DOHH2 (cell line): ENCODE data around the gene ZBTB5.

Experiments used
- H3F3A ChIP-seq: fragments of 200-600 bp; sonication (generic), shearing (Covaris generic); 2 replicates; pipeline ENCODE4 v1.6.0; 2016; ENCODE audit warnings: antibody characterized with exemption, mild to moderate bottlenecking; ENCODE audit not compliant: control insufficient read depth, insufficient read depth
- H3K27ac ChIP-seq: fragments of 200-600 bp; sonication (generic); 2 replicates; pipeline ENCODE4 v1.5.1; 2014; ENCODE audit warnings: low read depth, mild to moderate bottlenecking, low read length, moderate library complexity
- H3K27me3 ChIP-seq: fragments of 200-600 bp; sonication (generic); 2 replicates; pipeline ENCODE4 v1.6.1; 2014; ENCODE audit warnings: mild to moderate bottlenecking, low read length, mixed read lengths; ENCODE audit not compliant: control insufficient read depth
- H3K36me3 ChIP-seq: fragments of 200-600 bp; sonication (generic); 2 replicates; pipeline ENCODE4 v1.6.1; 2014; ENCODE audit warnings: mild to moderate bottlenecking, low read length, moderate library complexity, mixed read lengths; ENCODE audit not compliant: control insufficient read depth
- H3K4me1 ChIP-seq: fragments of 200-600 bp; sonication (generic); 2 replicates; pipeline ENCODE4 v1.6.1; 2014; ENCODE audit warnings: mild to moderate bottlenecking, low read length, mixed read lengths; ENCODE audit not compliant: control insufficient read depth
- H3K4me2 ChIP-seq: fragments of 200-600 bp; sonication (generic); 2 replicates; pipeline ENCODE4 v1.6.0; 2014; ENCODE audit warnings: mild to moderate bottlenecking, low read length, moderate library complexity
- H3K4me3 ChIP-seq: fragments of 200-600 bp; sonication (generic); 2 replicates; pipeline ENCODE4 v1.5.1; 2014; ENCODE audit warnings: mild to moderate bottlenecking, low read length, mixed read lengths
- H3K79me2 ChIP-seq: fragments of 200-600 bp; sonication (generic); 2 replicates; pipeline ENCODE4 v1.6.1; 2014; ENCODE audit warnings: mild to moderate bottlenecking, low read length, mixed read lengths; ENCODE audit not compliant: control insufficient read depth
- H3K9me2 ChIP-seq: fragments of 200-600 bp; sonication (generic); replicated peaks from 2 replicates; pipeline ENCODE4 v1.6.1; 2014; ENCODE audit warnings: mild to moderate bottlenecking, low read length, mixed read lengths; ENCODE audit not compliant: control insufficient read depth
- H3K9me3 ChIP-seq: fragments of 200-600 bp; sonication (generic); 2 replicates; pipeline ENCODE4 v1.6.1; 2014; ENCODE audit warnings: antibody characterized with exemption, low read length, mixed read lengths; ENCODE audit not compliant: control insufficient read depth, insufficient read depth
- H4K20me1 ChIP-seq: fragments of 200-600 bp; sonication (generic); 2 replicates; pipeline ENCODE4 v1.6.0; 2014; ENCODE audit warnings: low read depth, mild to moderate bottlenecking, antibody characterized with exemption, low read length, moderate library complexity; ENCODE audit not compliant: control insufficient read depth, insufficient read depth
- EZH2phosphoT487 ChIP-seq: fragments of 200-600 bp; sonication (generic); IDR thresholded peaks from 2 replicates; pipeline ENCODE4 v1.6.1; 2017; ENCODE audit warnings: borderline replicate concordance, mild to moderate bottlenecking, antibody characterized with exemption, low read length, moderate library complexity, mixed read lengths
- TF ChIP-seq, protein P1 (sequence below): fragments of 200-600 bp; sonication (generic); IDR thresholded peaks from one replicate; pipeline ENCODE4 v1.5.1; 2014; ENCODE audit warnings: antibody characterized with exemption, mild to moderate bottlenecking, low read depth, low read length; ENCODE audit not compliant: poor library complexity, severe bottlenecking

The ZBTB5 gene

DNA sequence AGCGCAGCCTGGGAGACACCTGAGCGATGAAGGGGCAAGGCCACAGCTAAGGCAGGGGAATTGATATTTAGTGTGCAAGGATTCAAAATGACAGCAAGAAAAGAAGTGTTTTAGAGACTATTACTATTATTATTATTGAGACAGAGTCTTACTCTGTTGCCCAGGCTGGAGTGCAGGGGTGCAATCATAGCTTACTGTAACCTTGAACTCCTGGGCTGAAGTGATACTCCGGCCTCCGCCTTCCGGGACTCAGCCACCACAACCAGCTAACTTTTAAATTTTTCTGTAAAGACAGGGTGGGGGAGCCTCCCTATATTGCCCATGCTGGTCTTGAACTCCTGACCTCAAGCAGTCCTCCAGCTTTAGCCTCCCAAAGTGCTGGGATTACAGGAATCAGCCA is 46.0 kb downstream of the ZBTB5 start:
- peaks cover 87% of the 10 kb centered on the region for H3K4me1 ChIP-seq
- no peaks in the 10 kb centered on the region for H3K9me2 ChIP-seq
- H3K36me3 ChIP-seq, result peaks cover 23% of the 10 kb centered on the region

DNA sequence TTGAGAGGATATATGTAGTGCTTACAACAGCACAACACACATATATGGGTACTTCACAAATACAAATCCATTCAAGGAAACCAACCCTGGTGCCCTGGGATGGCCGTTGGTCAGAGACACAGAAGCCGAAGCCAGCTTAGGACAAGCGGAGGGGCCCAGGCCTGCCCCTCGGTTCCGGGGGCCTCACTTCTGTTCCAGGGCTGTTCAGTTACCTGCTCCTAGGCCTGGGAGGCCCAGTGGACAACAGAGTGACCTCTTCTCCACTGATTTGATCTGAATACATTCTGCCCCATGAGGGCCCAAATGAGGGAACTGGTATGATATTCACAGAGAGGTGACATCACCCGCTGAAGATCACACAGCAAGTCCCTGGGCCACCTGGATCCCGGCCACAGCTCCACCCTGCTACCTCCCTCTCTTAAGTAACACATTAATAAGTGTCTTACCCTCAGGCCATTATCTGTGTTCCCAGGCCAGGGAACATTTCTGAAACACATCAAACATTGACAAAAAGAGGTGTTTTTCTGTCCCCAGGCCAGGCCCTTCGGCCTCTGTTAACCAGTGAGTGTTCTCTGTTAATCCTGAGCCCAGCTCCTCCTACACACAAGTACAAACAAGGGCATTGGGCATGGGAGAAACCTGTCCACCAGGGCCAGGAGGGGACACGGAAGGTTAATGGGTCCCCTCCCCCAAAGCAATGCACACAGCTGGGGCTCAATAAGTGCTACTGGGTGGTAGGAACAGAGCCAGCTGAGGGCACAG is 47.2 kb downstream of the ZBTB5 start:
- Histone ChIP-seq H3K27ac (peak overlapping the region; percentile 52), H3K4me1 (peaks cover 85% of the 10 kb centered on the region), H3F3A (peaks cover 12% of the 10 kb centered on the region), H3K79me2 (peaks cover 24% of the 10 kb centered on the region), H3K9me2 (no peaks in the 10 kb centered on the region), H4K20me1 (no peaks in the 10 kb centered on the region), H3K4me3 (peak overlapping the region; percentile 26; the same call in 1 of the 2 replicates), H3K9me3 (no peaks in the 10 kb centered on the region), H3K36me3 (peaks cover 16% of the 10 kb centered on the region), H3K27me3 (no peaks in the 10 kb centered on the region), H3K4me2 (peak overlapping the region; percentile 50)
- TF ChIP-seq, protein P1, sequence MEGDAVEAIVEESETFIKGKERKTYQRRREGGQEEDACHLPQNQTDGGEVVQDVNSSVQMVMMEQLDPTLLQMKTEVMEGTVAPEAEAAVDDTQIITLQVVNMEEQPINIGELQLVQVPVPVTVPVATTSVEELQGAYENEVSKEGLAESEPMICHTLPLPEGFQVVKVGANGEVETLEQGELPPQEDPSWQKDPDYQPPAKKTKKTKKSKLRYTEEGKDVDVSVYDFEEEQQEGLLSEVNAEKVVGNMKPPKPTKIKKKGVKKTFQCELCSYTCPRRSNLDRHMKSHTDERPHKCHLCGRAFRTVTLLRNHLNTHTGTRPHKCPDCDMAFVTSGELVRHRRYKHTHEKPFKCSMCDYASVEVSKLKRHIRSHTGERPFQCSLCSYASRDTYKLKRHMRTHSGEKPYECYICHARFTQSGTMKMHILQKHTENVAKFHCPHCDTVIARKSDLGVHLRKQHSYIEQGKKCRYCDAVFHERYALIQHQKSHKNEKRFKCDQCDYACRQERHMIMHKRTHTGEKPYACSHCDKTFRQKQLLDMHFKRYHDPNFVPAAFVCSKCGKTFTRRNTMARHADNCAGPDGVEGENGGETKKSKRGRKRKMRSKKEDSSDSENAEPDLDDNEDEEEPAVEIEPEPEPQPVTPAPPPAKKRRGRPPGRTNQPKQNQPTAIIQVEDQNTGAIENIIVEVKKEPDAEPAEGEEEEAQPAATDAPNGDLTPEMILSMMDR, result no peak
- TF ChIP-seq EZH2phosphoT487, result no peak

More for the DNA sequence above, 46.0 kb downstream of the ZBTB5 start:
- H4K20me1 ChIP-seq, result no peaks in the 10 kb centered on the region; the same call in 1 of the 2 replicates
- H3F3A ChIP-seq, result peaks cover 10% of the 10 kb centered on the region
- H3K79me2 ChIP-seq, result peaks cover 31% of the 10 kb centered on the region
- H3K27me3 ChIP-seq, result no peaks in the 10 kb centered on the region
- H3K27ac ChIP-seq, result no peak overlapping the region
- no peak overlapping the region for H3K4me3 ChIP-seq
- H3K9me3 ChIP-seq, result no peaks in the 10 kb centered on the region
- no peak for TF ChIP-seq EZH2phosphoT487
- TF ChIP-seq, protein P1, result no peak
- no peak overlapping the region for H3K4me2 ChIP-seq

DNA sequence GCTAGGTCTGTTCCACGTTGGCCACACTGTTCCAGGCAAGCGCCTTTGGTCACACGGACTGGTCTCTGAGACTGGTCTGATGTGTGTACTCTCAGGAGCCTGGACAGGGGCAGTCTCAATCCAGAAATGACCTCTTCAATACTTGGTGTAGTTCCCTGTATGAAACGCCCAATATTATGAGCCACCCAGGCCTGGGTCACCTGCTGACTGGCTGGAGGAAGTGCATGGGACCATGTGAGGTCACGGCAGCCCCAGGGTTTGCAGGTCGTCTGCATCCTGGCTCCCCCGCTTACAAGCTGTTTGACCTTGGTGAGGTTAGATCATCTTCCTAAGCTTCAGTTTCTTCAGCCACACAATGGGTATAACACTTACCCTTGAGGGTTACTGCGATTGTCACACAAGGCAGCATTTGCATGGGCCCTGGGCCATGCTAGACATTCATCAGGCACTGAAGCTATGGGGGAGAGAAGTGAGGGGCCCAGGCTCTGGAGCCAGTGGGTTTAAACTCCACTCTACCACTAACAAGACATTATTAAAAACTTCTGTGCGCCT is 47.9 kb downstream of the ZBTB5 start:
- Histone ChIP-seq H3K79me2 (peaks cover 24% of the 10 kb centered on the region), H4K20me1 (no peaks in the 10 kb centered on the region), H3K4me3 (peak overlapping the region; percentile 26), H3K4me1 (peaks cover 92% of the 10 kb centered on the region), H3K4me2 (peak overlapping the region; percentile 50), H3F3A (peaks cover 12% of the 10 kb centered on the region), H3K27me3 (no peaks in the 10 kb centered on the region), H3K9me2 (no peaks in the 10 kb centered on the region), H3K36me3 (peaks cover 17% of the 10 kb centered on the region), H3K27ac (peak overlapping the region; percentile 52), H3K9me3 (no peaks in the 10 kb centered on the region)
- no peak for TF ChIP-seq EZH2phosphoT487
- TF ChIP-seq, protein P1, result no peak
